ENCODE measurements around the gene OR7A10.
"Not testable (repeated sequence)": the region's sequence is repeated elsewhere in the genome, so short reads cannot be mapped to it uniquely, and the experiment has no call there.

DNA sequence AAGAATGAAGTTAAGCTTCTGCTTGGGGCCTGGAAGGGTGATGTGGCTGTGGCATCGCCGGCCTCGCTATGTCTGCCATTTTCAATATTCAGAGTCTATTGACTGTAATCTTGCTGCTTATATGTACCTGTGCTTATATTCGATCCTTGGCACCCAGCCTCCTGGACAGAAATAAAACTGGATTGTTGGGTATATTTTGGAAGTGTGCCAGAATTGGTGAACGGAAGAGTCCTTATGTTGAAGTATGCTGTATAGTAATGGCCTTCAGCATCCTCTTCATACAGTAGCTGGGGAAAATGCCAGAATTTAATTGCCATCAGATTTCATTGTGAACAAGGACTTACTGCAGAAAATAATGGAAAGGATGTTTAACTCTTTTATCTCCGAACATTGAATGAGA, 56.5 kb downstream of the OR7A10 start:
- TF ChIP-seq EZH2phosphoT487 (IDR thresholded peaks at IDR 0.05; ENCODE audit: low read length); EZH2 (optimal IDR thresholded peaks at IDR 0.05; ENCODE audit: low read depth, low read length): not testable (repeated sequence)
- TF ChIP-seq, protein P1, sequence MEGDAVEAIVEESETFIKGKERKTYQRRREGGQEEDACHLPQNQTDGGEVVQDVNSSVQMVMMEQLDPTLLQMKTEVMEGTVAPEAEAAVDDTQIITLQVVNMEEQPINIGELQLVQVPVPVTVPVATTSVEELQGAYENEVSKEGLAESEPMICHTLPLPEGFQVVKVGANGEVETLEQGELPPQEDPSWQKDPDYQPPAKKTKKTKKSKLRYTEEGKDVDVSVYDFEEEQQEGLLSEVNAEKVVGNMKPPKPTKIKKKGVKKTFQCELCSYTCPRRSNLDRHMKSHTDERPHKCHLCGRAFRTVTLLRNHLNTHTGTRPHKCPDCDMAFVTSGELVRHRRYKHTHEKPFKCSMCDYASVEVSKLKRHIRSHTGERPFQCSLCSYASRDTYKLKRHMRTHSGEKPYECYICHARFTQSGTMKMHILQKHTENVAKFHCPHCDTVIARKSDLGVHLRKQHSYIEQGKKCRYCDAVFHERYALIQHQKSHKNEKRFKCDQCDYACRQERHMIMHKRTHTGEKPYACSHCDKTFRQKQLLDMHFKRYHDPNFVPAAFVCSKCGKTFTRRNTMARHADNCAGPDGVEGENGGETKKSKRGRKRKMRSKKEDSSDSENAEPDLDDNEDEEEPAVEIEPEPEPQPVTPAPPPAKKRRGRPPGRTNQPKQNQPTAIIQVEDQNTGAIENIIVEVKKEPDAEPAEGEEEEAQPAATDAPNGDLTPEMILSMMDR (IDR thresholded peaks at IDR 0.05; ENCODE audit: low read length), result not testable (repeated sequence)

All from MM.1S (cell line).